Loucy (cell line): ENCODE results near the gene IGF1R.

Experiments used
- H2AFZ ChIP-seq: fragments of 200-600 bp; sonication (generic); 2 replicates; pipeline ENCODE4 v1.6.0; 2016; ENCODE audit warnings: antibody characterized with exemption, mild to moderate bottlenecking, low read length, moderate library complexity
- H3F3A ChIP-seq: fragments of 200-600 bp; 2 replicates; pipeline ENCODE4 v1.6.0; 2016; ENCODE audit warnings: antibody characterized with exemption, low read depth, mild to moderate bottlenecking
- H3K27me3 ChIP-seq: fragments of 200-600 bp; sonication (generic); 2 replicates; pipeline ENCODE4 v1.6.1; 2014; ENCODE audit warnings: low read length, mild to moderate bottlenecking; ENCODE audit not compliant: insufficient read depth, poor library complexity, severe bottlenecking
- H3K36me3 ChIP-seq: fragments of 200-600 bp; sonication (generic); 2 replicates; pipeline ENCODE4 v1.6.1; 2016; ENCODE audit warnings: low read length; ENCODE audit not compliant: insufficient read depth
- H3K4me1 ChIP-seq: fragments of 200-600 bp; sonication (generic); 2 replicates; pipeline ENCODE4 v1.5.1; 2014; ENCODE audit warnings: low read length, mild to moderate bottlenecking; ENCODE audit not compliant: insufficient read depth, poor library complexity, severe bottlenecking
- H3K4me2 ChIP-seq: fragments of 200-600 bp; sonication (generic); 2 replicates; pipeline ENCODE4 v1.6.0; 2014; ENCODE audit warnings: antibody characterized with exemption, low read length, low read depth, mild to moderate bottlenecking; ENCODE audit not compliant: poor library complexity, severe bottlenecking
- H3K4me3 ChIP-seq: fragments of 200-600 bp; sonication (generic); 2 replicates; pipeline ENCODE4 v1.5.1; 2014; ENCODE audit warnings: low read length, mild to moderate bottlenecking, mixed read lengths; ENCODE audit not compliant: poor library complexity, severe bottlenecking
- H3K79me2 ChIP-seq: fragments of 200-600 bp; sonication (generic); 2 replicates; pipeline ENCODE4 v1.6.1; 2014; ENCODE audit warnings: low read length; ENCODE audit not compliant: insufficient read depth
- H3K9ac ChIP-seq: fragments of 200-600 bp; sonication (generic); 2 replicates; pipeline ENCODE4 v1.6.0; 2014; ENCODE audit warnings: mild to moderate bottlenecking, low read depth, low read length, moderate library complexity; ENCODE audit not compliant: poor library complexity, severe bottlenecking
- H3K9me2 ChIP-seq: fragments of 200-600 bp; sonication (generic); replicated peaks from 2 replicates; pipeline ENCODE4 v1.6.1; 2016; ENCODE audit warnings: low read depth, low read length, mixed read lengths
- H3K9me3 ChIP-seq: fragments of 200-600 bp; sonication (generic); 2 replicates; pipeline ENCODE4 v1.6.1; 2014; ENCODE audit warnings: mild to moderate bottlenecking, antibody characterized with exemption, low read length, low read depth; ENCODE audit not compliant: insufficient read depth
- H4K20me1 ChIP-seq: fragments of 200-600 bp; sonication (generic); 2 replicates; pipeline ENCODE4 v1.6.0; 2014; ENCODE audit warnings: antibody characterized with exemption, low read length, mild to moderate bottlenecking; ENCODE audit not compliant: insufficient read depth, poor library complexity, severe bottlenecking
- CTCF ChIP-seq: fragments of 200-600 bp; sonication (generic); conservative IDR thresholded peaks from 2 replicates; pipeline ENCODE4 v1.5.1; 2014; ENCODE audit warnings: mild to moderate bottlenecking, antibody characterized with exemption, low read length
- EZH2phosphoT487 ChIP-seq: fragments of 200-600 bp; IDR thresholded peaks from 2 replicates; pipeline ENCODE4 v1.6.1; 2018; ENCODE audit warnings: antibody characterized with exemption, mild to moderate bottlenecking, moderate library complexity, borderline replicate concordance

IGF1R gene

GRCh38 chr15:98914626-98915025 is 266.3 kb downstream of the IGF1R start:
- Histone ChIP-seq H3K9me3 (no peaks in the 10 kb centered on the region), H3K9ac (no peak overlapping the region), H3K4me3 (no peak overlapping the region), H4K20me1 (no peaks in the 10 kb centered on the region), H3K4me2 (no peak overlapping the region), H3F3A (no peaks in the 10 kb centered on the region), H2AFZ (no peak overlapping the region), H3K27me3 (no peaks in the 10 kb centered on the region), H3K4me1 (no peaks in the 10 kb centered on the region), H3K36me3 (peaks cover 86% of the 10 kb centered on the region; the same call in 1 of the 2 replicates), H3K9me2 (no peaks in the 10 kb centered on the region), H3K79me2 (no peaks in the 10 kb centered on the region)
- TF ChIP-seq EZH2phosphoT487 = no peak
- TF ChIP-seq CTCF = no peak

- H3K27me3 ChIP-seq = no peaks in the 10 kb centered on the region
- no peaks in the 10 kb centered on the region for H4K20me1 ChIP-seq
- no peaks in the 10 kb centered on the region for H3K79me2 ChIP-seq
- no peak overlapping the region for H3K4me3 ChIP-seq
- no peak overlapping the region for H3K9ac ChIP-seq
- H3K4me1 ChIP-seq = no peaks in the 10 kb centered on the region
- no peak overlapping the region for H2AFZ ChIP-seq
- no peak overlapping the region for H3K4me2 ChIP-seq
- H3K9me2 ChIP-seq = no peaks in the 10 kb centered on the region
- TF ChIP-seq EZH2phosphoT487 (no peak), CTCF (no peak)
- no peaks in the 10 kb centered on the region for H3F3A ChIP-seq
- no peaks in the 10 kb centered on the region for H3K9me3 ChIP-seq
- H3K36me3 ChIP-seq = peaks cover 81% of the 10 kb centered on the region; the same call in 1 of the 2 replicates
Observed at GRCh38 chr15:98916826-98917225, 268.5 kb downstream of the IGF1R start.

- Histone ChIP-seq H3K4me3 (no peak overlapping the region), H3K4me2 (no peak overlapping the region), H3K36me3 (peaks cover 81% of the 10 kb centered on the region; the same call in 1 of the 2 replicates), H2AFZ (no peak overlapping the region), H3K9me3 (no peaks in the 10 kb centered on the region), H3K9me2 (no peaks in the 10 kb centered on the region), H3K4me1 (no peaks in the 10 kb centered on the region), H3K9ac (no peak overlapping the region), H3F3A (no peaks in the 10 kb centered on the region), H3K79me2 (no peaks in the 10 kb centered on the region), H4K20me1 (no peaks in the 10 kb centered on the region), H3K27me3 (no peaks in the 10 kb centered on the region)
- TF ChIP-seq EZH2phosphoT487 (no peak), CTCF (no peak)
Observed at GRCh38 chr15:98917417-98917816, 269.1 kb downstream of the IGF1R start.
